H1 (cell line): ENCODE data around the gene PACSIN2. TPM values are rescaled to one million over a fixed set of nuclear protein-coding genes. Genes with fewer than 3 reads are reported as not detected.
A peak's percentile ranks its signal among the peaks of the same experiment; 100 is the strongest.

Experiments
- CTCF ChIA-PET: fragments of 300-600 bp; sonication (Branson Sonifier 250); formaldehyde crosslinking; loops from one replicate; lab custom pipeline; 2021; ENCODE audit not compliant: partially characterized antibody; lab: Charles Lee
- POLR2A ChIA-PET: fragments of 300-600 bp; sonication (Branson Sonifier 250); formaldehyde crosslinking; loops from one replicate; lab custom pipeline; 2021; ENCODE audit warnings: inconsistent platforms; ENCODE audit not compliant: partially characterized antibody; lab: Charles Lee
- DNase-seq, 2 experiments: peaks; one replicate each; pipeline versions ENCODE4 v3.0.0 to v3.0.0-alpha.2; 2010 to 2022; ENCODE audit warnings: low spot score in 2 of 2, low read depth in 1 of 2, mixed read lengths in 1 of 2
- FAIRE-seq: peaks from 2 replicates; lab custom pipeline; 2011; peaks lifted over from hg19 to GRCh38; lab: Jason Lieb, UNC
- H2AFZ ChIP-seq: 2 replicates; pipeline ENCODE4 v1.8.1; 2012; ENCODE audit warnings: low read length, inconsistent platforms
- H2AK5ac ChIP-seq: 2 replicates; pipeline ENCODE4 v1.6.1; 2013; ENCODE audit warnings: low read depth, low read length
- H2BK120ac ChIP-seq: replicated peaks from 2 replicates; pipeline ENCODE3; 2013; ENCODE audit warnings: low read depth, low read length, inconsistent platforms
- H2BK12ac ChIP-seq: 2 replicates; pipeline ENCODE4 v1.6.1; 2013; ENCODE audit warnings: low read depth, low read length
- H2BK15ac ChIP-seq: 2 replicates; pipeline ENCODE4 v1.6.1; 2013; ENCODE audit warnings: low read length
- H2BK20ac ChIP-seq: 2 replicates; pipeline ENCODE4 v1.6.1; 2013; ENCODE audit warnings: low read length
- H2BK5ac ChIP-seq: 2 replicates; pipeline ENCODE4 v1.6.1; 2013; ENCODE audit warnings: low read depth, low read length
- H3K14ac ChIP-seq: 2 replicates; pipeline ENCODE4 v1.6.1; 2013; ENCODE audit warnings: inconsistent platforms; ENCODE audit not compliant: insufficient read length
- H3K18ac ChIP-seq: 2 replicates; pipeline ENCODE4 v1.6.1; 2013; ENCODE audit warnings: low read length; ENCODE audit errors: extremely low read depth
- H3K23ac ChIP-seq: 2 replicates; pipeline ENCODE4 v1.6.1; 2013; ENCODE audit warnings: inconsistent platforms; ENCODE audit not compliant: insufficient read length
- H3K23me2 ChIP-seq: 2 replicates; pipeline ENCODE4 v1.6.1; 2013; ENCODE audit warnings: low read depth, low read length
- H3K27ac ChIP-seq: 2 replicates; pipeline ENCODE4 v1.6.1; 2011; ENCODE audit warnings: low read depth, low read length, inconsistent platforms
- H3K27me3 ChIP-seq, 4 experiments: replicated peaks in 1 of 4; 1 replicate in 1 of 4; 2 replicates in 3 of 4; pipeline versions ENCODE4 v1.6.1 to v1.8.1; 2011 to 2013; ENCODE audit warnings: low read length in 3 of 4, mild to moderate bottlenecking in 3 of 4, inconsistent platforms in 2 of 4, mixed read lengths in 2 of 4, moderate library complexity in 1 of 4; ENCODE audit not compliant: control insufficient read depth in 3 of 4, insufficient read depth in 3 of 4; ENCODE audit errors: extremely low read depth in 1 of 4
- H3K36me3 ChIP-seq, 4 experiments: 2 replicates each; pipeline versions ENCODE4 v1.6.1 to v1.8.1; 2011 to 2013; ENCODE audit warnings: mild to moderate bottlenecking in 4 of 4, low read length in 3 of 4, moderate library complexity in 2 of 4, control low read depth in 1 of 4, inconsistent platforms in 1 of 4; ENCODE audit not compliant: insufficient read depth in 4 of 4, control insufficient read depth in 2 of 4
- H3K4ac ChIP-seq: replicated peaks from 2 replicates; pipeline ENCODE3; 2013; ENCODE audit warnings: low read length, low read depth, mixed read lengths, inconsistent platforms; ENCODE audit not compliant: insufficient read length
- H3K4me1 ChIP-seq, 4 experiments: replicated peaks in 1 of 4; 1 replicate in 1 of 4; 2 replicates in 3 of 4; pipeline versions ENCODE4 v1.6.1 to v1.8.1; 2011 to 2013; ENCODE audit warnings: low read length in 3 of 4, inconsistent platforms in 2 of 4, mixed read lengths in 1 of 4; ENCODE audit not compliant: insufficient read depth in 4 of 4, control insufficient read depth in 3 of 4
- H3K4me2 ChIP-seq, 2 experiments: 2 replicates each; pipeline versions ENCODE4 v1.6.1 to v1.8.1; 2011 to 2013; ENCODE audit warnings: low read depth in 2 of 2, low read length in 2 of 2, control low read depth in 1 of 2, inconsistent platforms in 1 of 2, mild to moderate bottlenecking in 1 of 2; ENCODE audit not compliant: insufficient read depth in 1 of 2
- H3K4me3 ChIP-seq, 4 experiments: fragments of 200-600, 300-600 bp in 1 of 4; sonication (generic), shearing (Covaris generic), sonication (Bioruptor Twin) in 1 of 4; 2 replicates each; pipeline versions ENCODE4 v1.5.1 to v1.8.1; 2011 to 2016; ENCODE audit warnings: low read length in 4 of 4, low read depth in 3 of 4, control low read depth in 2 of 4, inconsistent platforms in 2 of 4, mild to moderate bottlenecking in 2 of 4, mixed read lengths in 1 of 4, moderate library complexity in 1 of 4; ENCODE audit not compliant: insufficient read depth in 2 of 4; ENCODE audit errors: extremely low read depth in 1 of 4
- H3K56ac ChIP-seq: replicated peaks from 2 replicates; pipeline ENCODE3; 2013; ENCODE audit warnings: low read depth, mild to moderate bottlenecking, mixed read lengths, low read length, inconsistent platforms; ENCODE audit not compliant: insufficient read length
- H3K79me1 ChIP-seq: 2 replicates; pipeline ENCODE4 v1.6.1; 2013; ENCODE audit warnings: low read depth, low read length, control low read depth
- H3K79me2 ChIP-seq, 2 experiments: 2 replicates each; pipeline versions ENCODE4 v1.6.1 to v1.8.1; 2012 to 2013; ENCODE audit warnings: low read length in 2 of 2, mild to moderate bottlenecking in 2 of 2, inconsistent platforms in 1 of 2; ENCODE audit not compliant: insufficient read depth in 2 of 2, control insufficient read depth in 1 of 2
- H3K9ac ChIP-seq, 4 experiments: replicated peaks in 1 of 4; 1 replicate in 1 of 4; 2 replicates in 3 of 4; pipeline versions ENCODE4 v1.6.1 to v1.8.1; 2011 to 2013; ENCODE audit warnings: low read depth in 3 of 4, low read length in 3 of 4, control low read depth in 2 of 4, mild to moderate bottlenecking in 2 of 4, moderate library complexity in 2 of 4, inconsistent platforms in 1 of 4; ENCODE audit errors: extremely low read depth in 1 of 4
- H3K9me3 ChIP-seq, 2 experiments: 2 replicates each; pipeline versions ENCODE4 v1.6.1 to v1.8.1; 2012 to 2013; ENCODE audit warnings: mild to moderate bottlenecking in 2 of 2, moderate library complexity in 2 of 2, control low read depth in 1 of 2, inconsistent platforms in 1 of 2, low read depth in 1 of 2, low read length in 1 of 2, mixed read lengths in 1 of 2; ENCODE audit not compliant: insufficient read depth in 2 of 2
- H4K20me1 ChIP-seq, 2 experiments: replicated peaks in 1 of 2; 2 replicates each; pipeline versions ENCODE3 to v1.8.1; 2011 to 2013; ENCODE audit warnings: inconsistent platforms in 2 of 2, low read length in 2 of 2, mild to moderate bottlenecking in 1 of 2; ENCODE audit not compliant: insufficient read depth in 2 of 2, control insufficient read depth in 1 of 2
- H4K5ac ChIP-seq: 2 replicates; pipeline ENCODE4 v1.6.1; 2013; ENCODE audit warnings: low read length, low read depth, mixed read lengths, inconsistent platforms; ENCODE audit not compliant: insufficient read length
- H4K8ac ChIP-seq: 2 replicates; pipeline ENCODE4 v1.8.0; 2013; ENCODE audit warnings: mild to moderate bottlenecking, moderate library complexity, low read length, inconsistent platforms; ENCODE audit not compliant: insufficient read depth; ENCODE audit errors: extremely low read depth
- H4K91ac ChIP-seq: replicated peaks from 2 replicates; pipeline ENCODE3; 2013; ENCODE audit warnings: low read length, mixed read lengths, inconsistent platforms; ENCODE audit not compliant: insufficient read length
- ATF2 ChIP-seq: IDR thresholded peaks from 2 replicates; pipeline ENCODE4 v1.6.1; 2012; ENCODE audit warnings: low read length, inconsistent platforms
- ATF3 ChIP-seq: IDR thresholded peaks from 2 replicates; pipeline ENCODE4 v1.6.1; 2011; ENCODE audit warnings: low read depth, mild to moderate bottlenecking, low read length; ENCODE audit not compliant: insufficient read depth
- CEBPB ChIP-seq: IDR thresholded peaks from 2 replicates; pipeline ENCODE4 v1.6.1; 2012; ENCODE audit warnings: low read depth, low read length
- CHD2 ChIP-seq: IDR thresholded peaks from 2 replicates; pipeline ENCODE4 v1.6.1; 2012; ENCODE audit warnings: low read length, improper control_type of control experiment
- CTBP2 ChIP-seq: IDR thresholded peaks from 2 replicates; pipeline ENCODE4 v1.7.0; 2011; ENCODE audit warnings: borderline replicate concordance, mild to moderate bottlenecking, moderate library complexity, mixed read lengths, low read length; ENCODE audit not compliant: insufficient read depth, insufficient read length
- EGR1 ChIP-seq: IDR thresholded peaks from 2 replicates; pipeline ENCODE4 v1.6.1; 2011; ENCODE audit warnings: low read depth, low read length, borderline replicate concordance
- GTF2F1 ChIP-seq: IDR thresholded peaks from 2 replicates; pipeline ENCODE4 v1.6.1; 2012; ENCODE audit warnings: low read depth, low read length, improper control_type of control experiment, borderline replicate concordance
- KDM1A ChIP-seq: fragments of 200-600, 300-600 bp; sonication (generic); IDR thresholded peaks from 2 replicates; pipeline ENCODE4 v1.7.1; 2016; ENCODE audit warnings: mild to moderate bottlenecking, low read length, borderline replicate concordance
- RXRA ChIP-seq: IDR thresholded peaks from 2 replicates; pipeline ENCODE4 v1.6.1; 2011; ENCODE audit warnings: low read depth, mild to moderate bottlenecking, low read length, moderate library complexity; ENCODE audit not compliant: insufficient read depth
- SP4 ChIP-seq: IDR thresholded peaks from 2 replicates; pipeline ENCODE4 v1.6.1; 2012; ENCODE audit warnings: low read length, inconsistent platforms
- TBP ChIP-seq: IDR thresholded peaks from 2 replicates; pipeline ENCODE4 v1.6.1; 2011; ENCODE audit warnings: low read depth, low read length, improper control_type of control experiment
- WGBS, 2 experiments: shearing (Covaris generic) in 1 of 2; methylation state at CpG; one replicate each; pipeline versions ENCODE4 v1.1.6 to v1.1.7; 2013 to 2015; ENCODE audit warnings: low lambda C conversion rate in 2 of 2, mixed read lengths in 2 of 2, inconsistent platforms in 1 of 2, low coverage in 1 of 2, missing lambda C conversion rate in 1 of 2; ENCODE audit not compliant: insufficient replicate concordance in 2 of 2, insufficient coverage in 1 of 2, insufficient read length in 1 of 2; ENCODE audit errors: extremely low coverage in 1 of 2, missing lambda C conversion rate in 1 of 2; 5-methylcytosine and 5-hydroxymethylcytosine counted together
- polyA plus RNA-seq, 7 experiments: library from polyadenylated mRNA; depleted of rRNA in 3 of 7; stranded (reverse) in 5 of 7; unstranded in 2 of 7; fragments of >200 nt in 5 of 7; fragments of 200-250 nt in 2 of 7; gene quantifications; 1 replicate in 5 of 7; 2 replicates in 1 of 7; 4 replicates in 1 of 7; pipeline versions ENCODE4 v1.2.1 to v1.2.3, GENCODE V29; 2011 to 2013; ENCODE audit warnings: missing spikeins in 2 of 7, mixed read lengths in 2 of 7
- total RNA-seq: library from RNA; stranded (reverse); fragmentation: NEBNext Ultra II Directional; extraction: Animal tissue kit (Norgen Biotek cat#: 25700); gene quantifications from 2 replicates; pipeline ENCODE4 v1.2.1, GENCODE V29; 2021

PACSIN2 gene
- total and polyA plus RNA-seq, 2 of the 8 experiments (the other 6 are each of a cell fraction or from before 2014, with no cell fraction given) = 44.8 to 64.2 TPM

GRCh38 chr22:42891696-42892095 is 123.3 kb downstream of the PACSIN2 start:
- DNase-seq = no peak
- no peak overlapping the region for H2AFZ ChIP-seq
- no peak overlapping the region for H4K91ac ChIP-seq
- no peak overlapping the region for H2BK15ac ChIP-seq
- no peak for TF ChIP-seq RXRA
- TF ChIP-seq CHD2 = no peak
- no peak for TF ChIP-seq ATF3
- TF ChIP-seq TBP = no peak
- no peak for TF ChIP-seq CEBPB
- TF ChIP-seq EGR1 = no peak
- no peak for TF ChIP-seq SP4
- no peak for TF ChIP-seq KDM1A
- no peak for TF ChIP-seq GTF2F1
- no peak for TF ChIP-seq ATF2
- TF ChIP-seq CTBP2 = no peak
- H2BK20ac ChIP-seq = no peak overlapping the region
- 0 out of 2 replicates have a peak overlapping the region, but pooled peaks have one; percentile 52 for H2BK5ac ChIP-seq
- no peak overlapping the region for H3K4me3 ChIP-seq
- H2BK120ac ChIP-seq = no peak overlapping the region
- H3K27ac ChIP-seq = no peak overlapping the region
- H3K23me2 ChIP-seq = no peaks in the 10 kb centered on the region; the same call in 1 of the 2 replicates
- H3K79me1 ChIP-seq = no peaks in the 10 kb centered on the region; the same call in 1 of the 2 replicates
- no peak overlapping the region for H3K18ac ChIP-seq
- no peak overlapping the region for H3K4ac ChIP-seq
- ChIA-PET CTCF (interaction anchor here (1.2 to 4.2 kb wide), 4 partner anchors 11 to 34 kb away, joined by 3 to 38 read pairs (median 5); no protein-coding TSS in a partner anchor), POLR2A (interaction anchor here (1.2 to 1.6 kb wide), 2 partner anchors 13 to 277 kb away, joined by 3 to 4 read pairs; partner anchors contain the start of gene POLDIP3)
- H3K36me3 ChIP-seq = peaks cover 3 to 14% (median 10%) of the 10 kb centered on the region in 4 experiments; a peak in 5 of 8 replicates
- no peaks in the 10 kb centered on the region for H3K9me3 ChIP-seq
- H4K20me1 ChIP-seq = peaks cover 5 to 17% of the 10 kb centered on the region in 2 experiments
- 100% methylated on average over 3 of the region's 3 CpGs; no CpG with 5 or more reads in 1 of the 2 experiments for WGBS, 2 experiments
- no peak for FAIRE-seq
- no peak overlapping the region for H3K9ac ChIP-seq
- no peak overlapping the region for H2AK5ac ChIP-seq
- H2BK12ac ChIP-seq = no peak overlapping the region
- H4K5ac ChIP-seq = no peak overlapping the region
- H3K27me3 ChIP-seq = no peaks in the 10 kb centered on the region
- H3K4me1 ChIP-seq = no peaks in the 10 kb centered on the region
- H3K23ac ChIP-seq = no peak overlapping the region
- no peak overlapping the region for H3K14ac ChIP-seq
- H3K56ac ChIP-seq = no peak overlapping the region
- peaks cover 0 to 8% of the 10 kb centered on the region in 2 experiments; a peak in 1 of 4 replicates for H3K79me2 ChIP-seq
- no peak overlapping the region for H3K4me2 ChIP-seq
- no peak overlapping the region; the same call in 1 of the 2 replicates for H4K8ac ChIP-seq
